HepG2 (cell line): ENCODE results near the gene CHTF18. TPM values are rescaled to one million over a fixed set of nuclear protein-coding genes. Genes with fewer than 3 reads are reported as not detected.

Experiments used
- CREM ChIP-seq, 2 experiments: sonication (generic) in 1 of 2; formaldehyde crosslinking in 1 of 2; IDR thresholded peaks; 2 replicates each; pipeline versions ENCODE4 v1.4.0 to v1.6.1; 2016 to 2020; ENCODE audit warnings: antibody characterized with exemption in 1 of 2, mild to moderate bottlenecking in 1 of 2, missing genetic modification reagents in 1 of 2
- DNMT3B ChIP-seq: conservative IDR thresholded peaks from 2 replicates; pipeline ENCODE4 v1.6.1; 2016; ENCODE audit warnings: missing biosample characterization, control low read depth
- KDM5B ChIP-seq: sonication (generic); formaldehyde crosslinking; IDR thresholded peaks from 2 replicates; pipeline ENCODE4 v1.4.0; 2020; ENCODE audit warnings: missing genetic modification reagents, mild to moderate bottlenecking, borderline replicate concordance
- MED13 ChIP-seq: sonication (generic); formaldehyde crosslinking; IDR thresholded peaks from 2 replicates; pipeline ENCODE4 v1.5.0; 2020; ENCODE audit warnings: missing genetic modification reagents
- RORA ChIP-seq: sonication (generic); formaldehyde crosslinking; IDR thresholded peaks from 2 replicates; pipeline ENCODE4 v1.5.0; 2020; ENCODE audit warnings: mild to moderate bottlenecking, missing genetic modification reagents, moderate library complexity
- TOPORS ChIP-seq: sonication (generic); formaldehyde crosslinking; IDR thresholded peaks from 2 replicates; pipeline ENCODE4 v1.8.0; 2023; ENCODE audit warnings: mild to moderate bottlenecking, missing genetic modification reagents
- ZFP90 ChIP-seq: sonication (generic); formaldehyde crosslinking; IDR thresholded peaks from 2 replicates; pipeline ENCODE4 v1.8.0; 2022; ENCODE audit warnings: missing genetic modification reagents, mild to moderate bottlenecking, inconsistent platforms, borderline replicate concordance
- ZHX1 ChIP-seq: sonication (generic); formaldehyde crosslinking; IDR thresholded peaks from 2 replicates; pipeline ENCODE4 v1.8.1; 2022; ENCODE audit warnings: low read depth, mild to moderate bottlenecking, missing genetic modification reagents
- ZNF724P ChIP-seq: sonication (generic); formaldehyde crosslinking; IDR thresholded peaks from 2 replicates; pipeline ENCODE4 v1.8.0; 2022; ENCODE audit warnings: missing genetic modification reagents, borderline replicate concordance
- ZNF780A ChIP-seq: sonication (generic); formaldehyde crosslinking; IDR thresholded peaks from 2 replicates; pipeline ENCODE4 v1.8.0; 2022; ENCODE audit warnings: mild to moderate bottlenecking, missing genetic modification reagents, moderate library complexity
- polyA plus RNA-seq, 8 experiments: library from polyadenylated mRNA; depleted of rRNA in 3 of 8; stranded (reverse) in 7 of 8; unstranded in 1 of 8; fragments of >200 nt; fragmentation: Illumina TruSeq in 4 of 8; extraction: Trizol in 4 of 8; gene quantifications; 2 replicates each; pipeline versions ENCODE4 v1.2.1 to v1.2.3, GENCODE V29; 2011 to 2016; ENCODE audit warnings: low read depth in 4 of 8, missing spikeins in 1 of 8, mixed read lengths in 1 of 8; ENCODE audit not compliant: insufficient read depth in 1 of 8
- total RNA-seq, 5 experiments: library from RNA; depleted of rRNA; stranded (reverse); fragments of >200 nt; fragmentation: Illumina TruSeq; extraction: Trizol; gene quantifications; 2 replicates each; pipeline ENCODE4 v1.2.3, GENCODE V29; 2016; ENCODE audit warnings: low read depth in 1 of 5
- TF ChIP-seq, protein P1 (sequence below): sonication (generic); formaldehyde crosslinking; IDR thresholded peaks from 2 replicates; pipeline ENCODE4; 2020; ENCODE audit warnings: missing genetic modification reagents, mild to moderate bottlenecking, borderline replicate concordance
- TF ChIP-seq, protein P2 (sequence below): IDR thresholded peaks from 2 replicates; pipeline ENCODE4 v1.6.1; 2016; ENCODE audit warnings: mild to moderate bottlenecking

Gene CHTF18
- total and polyA plus RNA-seq, 2 of the 13 experiments (the other 11 are each of a cell fraction or from before 2014, with no cell fraction given): 8.6 to 22.9 TPM

GRCh38 chr16:740764-741505, 47.5 kb upstream of the CHTF18 start, which contains the start of gene CIAO3 (continued):
- TF ChIP-seq ZNF724P (CRISPR knock-in tag) (no peak), RORA (CRISPR knock-in tag) (no peak), ZNF780A (peak; percentile 71; the same call in 1 of the 2 replicates), ZHX1 (peak; percentile 86; the same call in 1 of the 2 replicates), CREM (IDR thresholded peaks at IDR 0.05) (peak; percentile 71), CREM (CRISPR knock-in tag; IDR thresholded peaks at IDR 0.05) (0 out of 2 replicates have a peak, but pooled peaks have one; percentile 22), KDM5B (CRISPR knock-in tag) (peak; percentile 83; the same call in 1 of the 2 replicates), DNMT3B (CRISPR knock-in tag) (no peak), ZFP90 (CRISPR knock-in tag) (no peak; the same call in 1 of the 2 replicates), TOPORS (CRISPR knock-in tag) (peak; percentile 85; the same call in 1 of the 2 replicates), MED13 (CRISPR knock-in tag) (no peak)
- TF ChIP-seq, protein P1, sequence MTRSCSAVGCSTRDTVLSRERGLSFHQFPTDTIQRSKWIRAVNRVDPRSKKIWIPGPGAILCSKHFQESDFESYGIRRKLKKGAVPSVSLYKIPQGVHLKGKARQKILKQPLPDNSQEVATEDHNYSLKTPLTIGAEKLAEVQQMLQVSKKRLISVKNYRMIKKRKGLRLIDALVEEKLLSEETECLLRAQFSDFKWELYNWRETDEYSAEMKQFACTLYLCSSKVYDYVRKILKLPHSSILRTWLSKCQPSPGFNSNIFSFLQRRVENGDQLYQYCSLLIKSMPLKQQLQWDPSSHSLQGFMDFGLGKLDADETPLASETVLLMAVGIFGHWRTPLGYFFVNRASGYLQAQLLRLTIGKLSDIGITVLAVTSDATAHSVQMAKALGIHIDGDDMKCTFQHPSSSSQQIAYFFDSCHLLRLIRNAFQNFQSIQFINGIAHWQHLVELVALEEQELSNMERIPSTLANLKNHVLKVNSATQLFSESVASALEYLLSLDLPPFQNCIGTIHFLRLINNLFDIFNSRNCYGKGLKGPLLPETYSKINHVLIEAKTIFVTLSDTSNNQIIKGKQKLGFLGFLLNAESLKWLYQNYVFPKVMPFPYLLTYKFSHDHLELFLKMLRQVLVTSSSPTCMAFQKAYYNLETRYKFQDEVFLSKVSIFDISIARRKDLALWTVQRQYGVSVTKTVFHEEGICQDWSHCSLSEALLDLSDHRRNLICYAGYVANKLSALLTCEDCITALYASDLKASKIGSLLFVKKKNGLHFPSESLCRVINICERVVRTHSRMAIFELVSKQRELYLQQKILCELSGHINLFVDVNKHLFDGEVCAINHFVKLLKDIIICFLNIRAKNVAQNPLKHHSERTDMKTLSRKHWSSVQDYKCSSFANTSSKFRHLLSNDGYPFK (CRISPR knock-in tag): peak; percentile 100
- TF ChIP-seq, protein P2, sequence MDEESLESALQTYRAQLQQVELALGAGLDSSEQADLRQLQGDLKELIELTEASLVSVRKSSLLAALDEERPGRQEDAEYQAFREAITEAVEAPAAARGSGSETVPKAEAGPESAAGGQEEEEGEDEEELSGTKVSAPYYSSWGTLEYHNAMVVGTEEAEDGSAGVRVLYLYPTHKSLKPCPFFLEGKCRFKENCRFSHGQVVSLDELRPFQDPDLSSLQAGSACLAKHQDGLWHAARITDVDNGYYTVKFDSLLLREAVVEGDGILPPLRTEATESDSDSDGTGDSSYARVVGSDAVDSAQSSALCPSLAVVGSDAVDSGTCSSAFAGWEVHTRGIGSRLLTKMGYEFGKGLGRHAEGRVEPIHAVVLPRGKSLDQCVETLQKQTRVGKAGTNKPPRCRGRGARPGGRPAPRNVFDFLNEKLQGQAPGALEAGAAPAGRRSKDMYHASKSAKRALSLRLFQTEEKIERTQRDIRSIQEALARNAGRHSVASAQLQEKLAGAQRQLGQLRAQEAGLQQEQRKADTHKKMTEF: peak; percentile 87
